ENCODE results near the gene MX1.

GRCh38 chr21:41402231-41402630 is 23.8 kb upstream of the MX1 start:
- TF ChIP-seq POLR2A (IDR thresholded peaks at IDR 0.05) (no peak), CTCF (IDR thresholded peaks at IDR 0.05) (no peak)
